Trophoblast cell (in vitro differentiated cells and primary cell): Measurements from ENCODE around the gene PTH2.

Experiments used
- DNase-seq, 2 donors: peaks; one replicate each; pipeline ENCODE4 v3.0.0-alpha.2; 2016
- H2AFZ ChIP-seq: 2 replicates; pipeline ENCODE4 v1.6.1; 2013; ENCODE audit warnings: low read length, moderate library complexity, mild to moderate bottlenecking; ENCODE audit not compliant: insufficient read depth, poor library complexity
- H2AK5ac ChIP-seq: 2 replicates; pipeline ENCODE4 v1.6.1; 2013; ENCODE audit warnings: mild to moderate bottlenecking, low read length
- H2BK120ac ChIP-seq: 2 replicates; pipeline ENCODE4 v1.6.1; 2013; ENCODE audit warnings: low read length, mild to moderate bottlenecking, moderate library complexity; ENCODE audit not compliant: insufficient read depth, poor library complexity
- H2BK12ac ChIP-seq: 2 replicates; pipeline ENCODE4 v1.6.1; 2013; ENCODE audit warnings: mild to moderate bottlenecking, low read length, moderate library complexity
- H2BK5ac ChIP-seq: 2 replicates; pipeline ENCODE4 v1.6.1; 2013; ENCODE audit warnings: low read length, low read depth, moderate library complexity, mild to moderate bottlenecking; ENCODE audit not compliant: poor library complexity
- H3K14ac ChIP-seq: 2 replicates; pipeline ENCODE4 v1.6.1; 2013; ENCODE audit warnings: mild to moderate bottlenecking, low read length
- H3K18ac ChIP-seq: 2 replicates; pipeline ENCODE4 v1.6.1; 2013; ENCODE audit warnings: mild to moderate bottlenecking, low read length
- H3K23ac ChIP-seq: 2 replicates; pipeline ENCODE4 v1.6.1; 2013; ENCODE audit warnings: low read length
- H3K27ac ChIP-seq: 2 replicates; pipeline ENCODE4 v1.5.1; 2013; ENCODE audit warnings: low read depth, mild to moderate bottlenecking, inconsistent platforms, low read length, moderate library complexity
- H3K27me3 ChIP-seq: 2 replicates; pipeline ENCODE4 v1.6.1; 2013; ENCODE audit warnings: inconsistent platforms, mild to moderate bottlenecking, low read length, moderate library complexity; ENCODE audit not compliant: insufficient read depth
- H3K36me3 ChIP-seq, 2 experiments: 1 replicate in 1 of 2; 2 replicates in 1 of 2; pipeline ENCODE4 v1.6.1; 2013; ENCODE audit warnings: low read length in 2 of 2, mild to moderate bottlenecking in 2 of 2, moderate library complexity in 1 of 2; ENCODE audit not compliant: insufficient read depth in 2 of 2, control insufficient read depth in 1 of 2
- H3K4ac ChIP-seq: 2 replicates; pipeline ENCODE4 v1.6.1; 2013; ENCODE audit warnings: low read depth, mild to moderate bottlenecking, low read length, moderate library complexity
- H3K4me1 ChIP-seq, 2 experiments: 1 replicate in 1 of 2; 2 replicates in 1 of 2; pipeline ENCODE4 v1.6.1; 2013; ENCODE audit warnings: low read length in 2 of 2, mild to moderate bottlenecking in 2 of 2, moderate library complexity in 1 of 2; ENCODE audit not compliant: insufficient read depth in 2 of 2, control insufficient read depth in 1 of 2
- H3K4me2 ChIP-seq: 2 replicates; pipeline ENCODE4 v1.6.1; 2013; ENCODE audit warnings: inconsistent platforms, mild to moderate bottlenecking, low read length, moderate library complexity
- H3K4me3 ChIP-seq: 2 replicates; pipeline ENCODE4 v1.5.1; 2013; ENCODE audit warnings: mild to moderate bottlenecking, low read depth, low read length, inconsistent platforms
- H3K79me1 ChIP-seq: one replicate; pipeline ENCODE4 v1.6.1; 2013; ENCODE audit warnings: low read length
- H3K79me2 ChIP-seq: 2 replicates; pipeline ENCODE4 v1.6.1; 2013; ENCODE audit warnings: low read length, mild to moderate bottlenecking; ENCODE audit not compliant: control insufficient read depth, insufficient read depth, poor library complexity
- H3K9ac ChIP-seq: 2 replicates; pipeline ENCODE4 v1.6.1; 2013; ENCODE audit warnings: mild to moderate bottlenecking, low read length
- H3K9me3 ChIP-seq: 2 replicates; pipeline ENCODE4 v1.6.1; 2013; ENCODE audit warnings: low read depth, mild to moderate bottlenecking, control low read depth, inconsistent platforms, low read length; ENCODE audit not compliant: insufficient read depth
- H4K12ac ChIP-seq: 2 replicates; pipeline ENCODE4 v1.6.1; 2013; ENCODE audit warnings: low read depth, mild to moderate bottlenecking, low read length, moderate library complexity
- H4K8ac ChIP-seq: 2 replicates; pipeline ENCODE4 v1.6.1; 2013; ENCODE audit warnings: low read depth, mild to moderate bottlenecking, low read length, moderate library complexity
- H4K91ac ChIP-seq: one replicate; pipeline ENCODE4 v1.6.1; 2013; ENCODE audit warnings: low read depth, mild to moderate bottlenecking, low read length, moderate library complexity
- WGBS: extraction: QIAGEN DNeasy Blood & Tissue Kit; methylation state at CpG from one replicate; pipeline ENCODE4 v1.1.7; 2013; ENCODE audit warnings: missing lambda C conversion rate; ENCODE audit not compliant: insufficient read length, insufficient coverage; ENCODE audit errors: extremely low coverage; 5-methylcytosine and 5-hydroxymethylcytosine counted together

The PTH2 gene

GRCh38 chr19:49436381-49437017 is 13.3 kb upstream of the PTH2 start:
- Histone ChIP-seq H2BK120ac (no peak overlapping the region), H3K4me2 (no peak overlapping the region), H3K9ac (no peak overlapping the region), H3K79me1 (no peaks in the 10 kb centered on the region), H3K9me3 (peaks cover 24% of the 10 kb centered on the region), H3K79me2 (no peaks in the 10 kb centered on the region), H3K18ac (no peak overlapping the region), H4K12ac (no peak overlapping the region), H3K14ac (no peak overlapping the region), H3K36me3 (no peaks in the 10 kb centered on the region), H2AFZ (no peak overlapping the region), H2BK5ac (no peak overlapping the region), H2AK5ac (no peak overlapping the region), H2BK12ac (no peak overlapping the region), H3K27me3 (peaks cover 49% of the 10 kb centered on the region), H4K91ac (no peak overlapping the region), H3K23ac (no peak overlapping the region), H4K8ac (no peak overlapping the region), H3K4ac (no peak overlapping the region), H3K4me3 (no peak overlapping the region), H3K4me1 (peaks cover 3% of the 10 kb centered on the region in 2 experiments), H3K27ac (no peak overlapping the region)
- no CpG with 5 or more reads among the region's 42 CpGs for WGBS
- DNase-seq: no peak

GRCh38 chr19:49435670-49436069 is 12.4 kb upstream of the PTH2 start:
- Histone ChIP-seq H3K79me2 (no peaks in the 10 kb centered on the region), H3K23ac (no peak overlapping the region), H3K14ac (no peak overlapping the region), H3K36me3 (no peaks in the 10 kb centered on the region), H2AK5ac (no peak overlapping the region), H2BK120ac (no peak overlapping the region), H3K4me1 (peaks cover 3% of the 10 kb centered on the region in 2 experiments), H3K18ac (no peak overlapping the region), H4K8ac (no peak overlapping the region), H4K12ac (no peak overlapping the region), H3K27me3 (peaks cover 41% of the 10 kb centered on the region), H4K91ac (no peak overlapping the region), H3K9ac (no peak overlapping the region), H3K4me3 (peak overlapping the region; percentile 16), H2AFZ (no peak overlapping the region), H3K4ac (no peak overlapping the region), H3K79me1 (no peaks in the 10 kb centered on the region), H3K4me2 (no peak overlapping the region), H2BK5ac (no peak overlapping the region), H2BK12ac (no peak overlapping the region), H3K27ac (no peak overlapping the region), H3K9me3 (peaks cover 25% of the 10 kb centered on the region)
- no CpG with 5 or more reads among the region's 10 CpGs for WGBS
- no peak for DNase-seq

- no peak overlapping the region for H3K4me2 ChIP-seq
- no peak overlapping the region for H3K4ac ChIP-seq
- no peak overlapping the region for H2BK5ac ChIP-seq
- H3K27ac ChIP-seq: no peak overlapping the region
- no peak overlapping the region for H3K23ac ChIP-seq
- no peak overlapping the region for H2AFZ ChIP-seq
- no peak overlapping the region for H3K9ac ChIP-seq
- no peak overlapping the region for H2BK12ac ChIP-seq
- H3K14ac ChIP-seq: no peak overlapping the region
- H3K27me3 ChIP-seq: peaks cover 34% of the 10 kb centered on the region
- no peak overlapping the region for H2AK5ac ChIP-seq
- no peak overlapping the region for H3K18ac ChIP-seq
- no peak overlapping the region for H2BK120ac ChIP-seq
- no peak overlapping the region for H4K91ac ChIP-seq
- H3K36me3 ChIP-seq: no peaks in the 10 kb centered on the region
- H3K79me2 ChIP-seq: no peaks in the 10 kb centered on the region
- H4K12ac ChIP-seq: no peak overlapping the region
- no peak for DNase-seq
- peaks cover 23% of the 10 kb centered on the region for H3K9me3 ChIP-seq
- WGBS: no CpG with 5 or more reads among the region's 18 CpGs
- H3K4me1 ChIP-seq: peaks cover 3% of the 10 kb centered on the region in 2 experiments
- H3K4me3 ChIP-seq: peak overlapping the region; percentile 16
- no peaks in the 10 kb centered on the region for H3K79me1 ChIP-seq
- H4K8ac ChIP-seq: no peak overlapping the region
Observed at GRCh38 chr19:49434907-49435583, 11.8 kb upstream of the PTH2 start.

GRCh38 chr19:49433240-49433901 is 10.1 kb upstream of the PTH2 start:
- Histone ChIP-seq H2BK5ac (no peak overlapping the region), H3K4ac (no peak overlapping the region), H3K4me3 (no peak overlapping the region), H2AK5ac (no peak overlapping the region), H4K8ac (no peak overlapping the region), H3K27ac (no peak overlapping the region), H3K79me2 (no peaks in the 10 kb centered on the region), H3K18ac (no peak overlapping the region), H2BK12ac (no peak overlapping the region), H4K91ac (no peak overlapping the region), H3K36me3 (no peaks in the 10 kb centered on the region), H2AFZ (no peak overlapping the region), H3K9me3 (peaks cover 23% of the 10 kb centered on the region), H3K27me3 (peaks cover 31% of the 10 kb centered on the region), H2BK120ac (no peak overlapping the region), H3K9ac (no peak overlapping the region), H4K12ac (no peak overlapping the region), H3K79me1 (no peaks in the 10 kb centered on the region), H3K4me1 (peaks cover 3% of the 10 kb centered on the region in 2 experiments), H3K4me2 (no peak overlapping the region), H3K23ac (no peak overlapping the region), H3K14ac (no peak overlapping the region)
- no CpG with 5 or more reads among the region's 31 CpGs for WGBS
- no peak for DNase-seq
